NCI-H1092 (cell line): ENCODE measurements around the gene SNAP23.
"Not testable (repeated sequence)": the region's sequence is repeated elsewhere in the genome, so short reads cannot be mapped to it uniquely, and the experiment has no call there.

Experiments used
- DNase-seq: peaks from one replicate; lab custom pipeline; 2025; lab: John Stamatoyannopoulos, UW

The SNAP23 gene

DNA sequence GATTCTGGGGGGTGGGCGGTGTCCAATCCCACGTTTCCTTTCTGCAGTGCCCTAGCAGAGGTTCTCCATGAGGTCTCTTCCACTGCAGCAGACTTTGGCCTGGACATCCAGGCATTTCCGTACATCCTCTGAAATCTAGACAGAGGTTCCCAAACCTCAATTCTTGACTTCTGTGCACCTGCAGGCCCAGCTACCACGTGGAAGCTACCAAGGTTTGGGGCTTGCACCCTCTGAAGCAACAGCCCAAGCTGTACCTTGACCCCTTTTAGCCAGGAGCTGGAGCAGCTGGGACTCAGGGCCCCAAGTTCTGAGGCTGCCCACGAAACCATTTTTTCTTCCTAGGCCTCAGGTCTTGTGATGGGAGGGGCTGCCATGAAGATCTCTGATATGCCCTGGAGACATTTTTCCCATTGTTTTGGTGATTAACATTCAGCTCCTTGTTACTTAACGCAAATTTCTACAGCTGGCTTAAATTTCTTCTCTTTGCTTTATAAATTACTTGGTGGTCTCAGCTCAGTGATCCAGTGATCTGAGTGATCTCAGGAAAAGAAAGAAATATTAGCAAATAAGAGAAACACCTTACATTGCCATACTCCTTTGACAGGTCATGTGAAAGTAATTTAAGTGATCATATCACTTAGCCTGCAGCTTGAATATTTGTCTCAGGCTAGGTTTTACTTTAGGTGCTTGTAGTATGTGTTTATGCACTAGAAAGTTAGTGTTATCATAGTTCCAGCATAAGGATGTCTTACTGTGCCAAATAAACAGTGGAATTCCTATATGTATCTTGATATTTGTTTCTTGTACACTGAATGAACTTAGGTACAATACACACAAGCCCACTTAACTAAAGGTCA lies 3.0 kb downstream of the SNAP23 start:
- DNase-seq = no peak

DNA sequence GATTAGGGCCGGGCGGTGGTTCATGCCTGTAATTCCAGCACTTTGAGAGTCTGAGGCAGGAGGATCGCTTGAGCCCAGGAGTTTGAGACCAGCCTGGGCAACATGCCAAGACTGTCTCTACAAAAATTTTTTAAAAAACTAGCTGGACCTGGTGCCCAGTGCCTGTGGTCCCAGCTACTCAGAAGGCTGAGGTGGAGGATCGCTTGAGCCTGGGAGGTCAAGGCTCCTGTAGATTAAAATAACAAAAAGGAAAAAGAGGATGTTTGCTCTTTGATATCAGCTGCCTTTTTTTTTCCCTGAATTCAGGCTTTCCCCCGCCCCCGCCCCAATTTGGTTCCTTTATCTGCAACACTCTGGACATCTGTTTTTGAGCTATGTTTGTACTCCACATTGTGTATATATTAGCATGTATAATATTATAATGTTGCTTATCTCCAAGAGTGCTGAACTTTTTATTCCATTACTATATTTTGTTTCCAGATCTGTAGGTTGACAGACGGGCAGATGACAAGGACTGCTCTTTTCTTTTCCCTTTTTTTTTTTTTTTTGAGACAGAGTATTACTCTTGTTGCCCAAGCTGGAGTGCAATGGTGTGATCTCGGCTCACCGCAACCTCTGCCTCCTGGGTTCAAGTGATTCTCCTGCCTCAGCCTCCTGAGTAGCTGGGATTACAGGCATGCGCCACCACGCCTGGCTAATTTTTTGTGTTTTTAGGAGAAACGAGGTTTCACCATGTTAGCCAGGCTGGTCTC lies 4.6 kb downstream of the SNAP23 start:
- DNase-seq = no peak

DNA sequence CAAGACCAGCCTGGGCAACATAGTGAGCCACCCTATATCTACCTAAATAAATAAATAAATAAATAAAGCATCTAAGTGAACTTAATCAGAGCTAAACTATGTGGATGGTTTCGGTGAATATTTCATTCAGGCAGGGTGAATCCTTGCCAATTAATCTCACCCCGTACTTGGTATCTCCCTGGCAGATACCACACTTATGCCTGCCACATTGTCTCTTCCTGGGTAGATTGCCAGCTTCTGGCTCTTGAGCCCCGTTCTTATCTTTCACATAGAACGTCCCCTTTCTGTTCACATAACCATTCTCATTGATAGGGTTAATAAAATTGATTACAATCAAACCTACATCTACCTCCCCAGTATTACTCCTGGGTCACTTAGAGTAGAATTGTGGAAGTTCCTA lies 7.0 kb downstream of the SNAP23 start:
- DNase-seq = no peak

DNA sequence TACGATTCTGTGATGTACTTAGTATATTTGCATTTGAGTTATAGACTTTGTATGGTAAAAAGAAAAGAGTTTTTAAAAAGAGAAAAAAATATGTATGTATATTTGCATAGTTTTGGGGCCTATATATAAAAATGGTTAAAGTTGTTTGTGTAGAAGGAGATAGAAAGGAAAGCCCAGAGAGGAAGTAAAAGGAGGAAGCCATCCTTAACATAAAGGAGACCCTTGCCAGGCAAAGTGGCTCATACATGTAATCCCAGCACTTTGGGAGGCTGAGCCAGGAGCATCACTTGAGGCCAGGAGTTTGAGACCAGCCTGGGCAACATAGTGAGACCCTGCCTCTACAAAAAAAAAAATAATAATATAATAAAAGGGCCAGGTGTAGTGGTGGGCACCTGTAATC lies 8.4 kb downstream of the SNAP23 start:
- DNase-seq = no peak

DNA sequence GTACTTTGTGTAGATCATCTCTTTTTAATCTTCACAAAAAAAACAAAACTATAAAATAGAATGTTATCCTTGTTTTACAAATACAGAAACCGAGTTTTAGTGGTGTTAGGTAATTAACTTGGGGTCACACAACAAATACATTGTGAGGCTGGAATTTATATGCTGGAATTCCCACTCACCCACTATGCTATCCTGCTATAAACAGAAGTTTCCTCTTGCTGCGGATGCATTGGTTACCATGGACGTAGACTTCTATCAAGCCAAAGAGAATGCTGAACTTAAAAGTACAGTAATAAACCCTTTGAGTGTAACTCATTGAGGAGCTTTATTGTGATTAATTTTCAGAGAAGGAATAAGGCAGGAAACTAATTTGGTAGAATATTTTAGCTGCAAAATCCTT lies 9.2 kb downstream of the SNAP23 start:
- no peak for DNase-seq

DNA sequence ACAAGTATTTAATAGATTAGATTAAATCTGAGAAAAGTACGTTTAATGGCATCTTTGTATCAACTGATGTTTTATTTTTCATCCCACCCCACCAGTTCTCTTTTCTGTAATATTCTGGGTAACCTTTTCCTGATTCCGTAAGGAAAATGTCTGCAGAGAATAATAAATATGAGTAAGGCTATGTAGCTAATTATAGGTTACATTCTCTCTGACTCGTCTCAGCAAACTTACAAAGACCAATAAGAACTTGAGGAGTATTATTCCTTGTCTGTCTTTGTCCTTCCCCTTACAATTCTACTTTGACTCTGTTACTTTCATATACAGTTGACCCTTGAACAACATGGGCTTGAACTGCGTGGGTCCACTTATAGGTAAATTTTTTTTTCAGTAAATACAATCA lies 12.1 kb downstream of the SNAP23 start:
- no peak for DNase-seq

DNA sequence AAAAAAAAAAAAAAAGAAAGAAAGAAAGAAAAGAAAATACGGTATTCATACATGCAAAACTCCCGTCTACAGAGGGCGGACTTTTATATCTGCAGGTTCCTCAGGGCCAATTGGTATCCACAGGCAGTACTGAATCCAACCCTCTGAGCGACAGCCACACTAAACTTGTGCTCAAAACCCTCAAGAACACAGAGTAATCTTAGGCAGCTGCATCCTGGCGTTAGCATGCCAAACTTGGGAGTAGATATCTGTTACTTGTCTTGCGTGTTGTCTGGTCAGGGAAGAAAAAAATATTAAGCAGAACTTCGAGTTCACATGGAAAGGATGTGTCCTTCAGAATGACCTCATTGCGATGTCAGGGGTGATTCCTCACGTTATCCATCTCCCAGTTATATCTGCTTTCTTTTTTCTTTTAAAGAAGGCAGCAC lies 12.8 kb downstream of the SNAP23 start:
- no peak for DNase-seq

DNA sequence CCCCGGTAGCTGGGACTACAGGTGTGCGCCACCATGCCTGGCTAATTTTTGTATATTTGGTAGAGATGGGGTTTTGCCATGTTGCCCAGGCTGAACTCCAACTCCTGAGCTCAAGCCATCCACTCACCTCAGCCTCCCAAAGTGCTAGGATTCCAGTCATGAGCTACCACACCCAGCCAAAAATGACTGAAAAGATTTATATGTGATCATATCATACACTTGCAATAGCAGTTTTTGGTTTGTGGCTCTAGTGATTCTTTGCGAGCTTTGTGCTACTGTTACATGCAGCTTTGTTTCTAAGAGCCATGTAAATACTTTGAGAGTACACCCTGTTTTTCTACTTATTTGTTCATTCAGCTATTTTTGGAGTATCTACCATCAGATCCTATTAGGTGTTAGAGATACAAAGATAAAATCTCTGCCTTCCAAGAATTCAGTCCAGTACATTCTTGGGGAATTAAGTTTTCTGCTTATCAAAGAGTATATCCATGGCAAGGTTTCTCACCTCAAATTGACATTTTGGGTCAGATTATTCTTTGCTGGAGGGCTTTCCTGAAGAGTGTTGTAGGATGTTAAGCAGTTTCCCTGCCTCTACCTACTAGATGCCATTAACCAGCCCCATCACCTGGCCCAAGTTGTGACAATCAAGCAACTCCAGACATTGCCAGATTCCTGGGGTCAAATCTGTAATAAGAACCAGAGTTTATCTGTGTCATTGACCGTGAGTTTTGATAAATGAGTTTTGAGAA lies 15.0 kb downstream of the SNAP23 start:
- DNase-seq = no peak

DNA sequence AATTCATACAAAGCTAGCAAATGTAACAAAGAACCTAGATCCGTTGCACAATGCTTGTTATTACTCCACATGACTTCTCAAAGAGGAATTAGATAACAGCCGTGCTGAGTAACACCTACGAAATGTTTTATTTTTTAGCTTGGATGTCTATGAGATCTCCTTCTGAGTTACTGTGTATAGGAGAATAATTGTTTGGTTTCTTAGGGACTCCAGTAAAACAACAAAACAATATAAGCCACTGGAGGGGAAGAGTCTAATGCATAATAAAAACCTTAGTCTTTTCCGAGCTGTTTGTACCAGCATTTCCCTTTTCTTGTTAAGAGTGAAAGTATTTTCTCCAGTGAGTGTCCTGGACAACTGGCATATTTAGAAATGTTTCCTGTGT lies 15.6 kb downstream of the SNAP23 start:
- no peak for DNase-seq

DNA sequence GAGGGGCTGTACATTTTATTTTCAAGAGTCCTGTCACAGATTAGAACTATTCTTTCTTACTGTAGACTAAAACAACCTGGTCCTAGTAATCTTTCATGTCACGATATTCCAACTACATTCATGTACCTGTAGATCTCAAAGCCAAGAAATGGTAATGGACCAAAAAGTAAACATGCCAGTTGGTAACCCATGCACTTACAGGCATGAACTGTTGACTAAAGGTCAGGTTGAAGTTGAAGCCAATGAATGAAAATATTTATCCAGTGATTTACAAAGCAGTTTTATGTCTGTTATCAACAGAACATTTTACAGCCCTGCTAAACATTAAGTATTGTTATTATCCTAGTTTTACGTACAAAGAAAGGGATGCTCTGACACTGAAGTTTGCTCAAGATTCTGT lies 27.9 kb downstream of the SNAP23 start:
- no peak for DNase-seq

DNA sequence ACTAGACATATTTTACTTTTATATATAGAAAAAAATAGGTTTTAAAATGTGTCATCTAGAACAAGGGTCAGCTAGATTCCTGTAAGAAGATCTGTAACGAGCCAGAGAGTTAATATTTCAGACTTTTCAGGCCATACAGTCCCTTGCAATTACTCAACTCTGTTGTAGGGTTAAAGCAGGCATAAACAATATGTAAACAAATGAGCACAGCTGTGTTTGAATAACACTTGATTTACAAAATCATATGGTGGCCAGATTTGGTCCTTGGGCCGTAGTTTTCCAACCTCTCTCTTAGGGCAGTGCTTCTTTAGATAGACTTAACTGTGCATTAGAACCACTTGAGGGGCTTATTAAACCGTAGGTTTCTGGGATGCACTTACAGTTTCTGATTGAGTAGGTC lies 33.5 kb downstream of the SNAP23 start:
- no peak for DNase-seq

DNA sequence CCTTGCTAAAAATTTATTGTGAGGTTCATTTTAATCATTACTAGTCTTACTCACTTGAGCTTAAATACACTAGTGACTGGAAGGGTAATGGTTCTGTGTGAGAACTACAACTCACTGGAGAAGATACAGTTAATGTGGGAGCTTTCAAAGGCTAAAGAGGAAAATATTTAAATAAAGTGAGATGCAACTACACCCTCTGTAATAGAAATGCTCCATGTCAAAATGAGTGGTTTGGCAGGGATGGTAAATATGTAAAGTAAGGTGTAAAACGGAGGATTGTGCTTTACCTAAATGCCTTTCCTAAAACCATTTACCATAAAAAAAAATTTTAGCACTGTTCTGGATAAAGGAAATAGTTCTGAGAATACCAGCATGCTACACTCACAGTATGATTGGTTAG lies 37.8 kb downstream of the SNAP23 start:
- no peak for DNase-seq

DNA sequence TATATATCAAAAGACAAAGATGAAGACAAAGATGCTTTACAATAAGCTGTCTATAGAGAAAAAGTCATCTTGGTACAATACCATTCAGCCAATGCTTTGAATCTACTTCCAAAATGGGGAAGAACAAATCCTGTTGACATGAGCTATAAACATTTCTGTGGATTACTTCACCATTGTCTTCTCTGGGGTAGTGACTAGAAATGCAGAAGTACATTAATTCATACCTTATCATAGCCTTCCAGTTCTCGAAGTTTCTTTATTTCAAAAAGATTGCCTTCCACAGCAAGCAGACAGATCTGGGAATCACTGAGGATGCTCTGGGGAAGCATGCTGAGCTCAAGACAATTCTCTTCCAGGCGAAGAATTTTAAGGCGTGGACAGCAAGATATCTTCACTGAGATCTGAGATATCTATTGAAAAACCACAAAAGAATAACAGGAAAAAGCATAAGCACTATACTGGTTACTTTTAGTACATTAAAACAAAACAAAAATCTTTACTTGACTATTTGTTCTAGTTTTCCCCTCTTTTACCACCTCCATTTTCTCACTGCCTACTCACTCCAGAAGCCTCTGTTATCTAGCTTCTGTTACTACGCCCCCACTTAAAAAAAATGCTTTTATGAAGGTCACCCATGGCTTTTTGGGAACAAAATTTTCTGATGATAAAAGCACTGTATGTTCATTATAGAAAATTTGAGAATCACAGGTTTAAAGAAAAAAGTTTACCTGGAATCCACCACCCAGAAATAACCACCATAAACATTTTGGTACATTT lies 49.6 kb downstream of the SNAP23 start:
- no peak for DNase-seq

DNA sequence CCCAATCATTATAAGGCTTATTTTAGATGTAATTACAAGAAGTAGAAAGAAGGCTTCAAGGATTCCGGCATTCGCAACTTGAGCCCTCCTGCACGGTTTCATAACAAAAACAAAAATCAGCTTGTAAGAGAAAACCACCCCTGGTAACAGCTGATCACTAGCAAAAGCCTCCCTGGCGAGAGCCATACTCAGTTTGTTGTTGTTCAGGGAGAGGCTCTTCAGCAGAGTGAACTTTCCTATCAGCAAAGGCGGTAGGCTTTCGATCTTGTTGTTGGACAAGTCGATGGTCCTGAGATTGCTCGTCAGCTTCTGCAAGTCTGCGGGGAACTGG lies 52.4 kb downstream of the SNAP23 start:
- DNase-seq = no peak

DNA sequence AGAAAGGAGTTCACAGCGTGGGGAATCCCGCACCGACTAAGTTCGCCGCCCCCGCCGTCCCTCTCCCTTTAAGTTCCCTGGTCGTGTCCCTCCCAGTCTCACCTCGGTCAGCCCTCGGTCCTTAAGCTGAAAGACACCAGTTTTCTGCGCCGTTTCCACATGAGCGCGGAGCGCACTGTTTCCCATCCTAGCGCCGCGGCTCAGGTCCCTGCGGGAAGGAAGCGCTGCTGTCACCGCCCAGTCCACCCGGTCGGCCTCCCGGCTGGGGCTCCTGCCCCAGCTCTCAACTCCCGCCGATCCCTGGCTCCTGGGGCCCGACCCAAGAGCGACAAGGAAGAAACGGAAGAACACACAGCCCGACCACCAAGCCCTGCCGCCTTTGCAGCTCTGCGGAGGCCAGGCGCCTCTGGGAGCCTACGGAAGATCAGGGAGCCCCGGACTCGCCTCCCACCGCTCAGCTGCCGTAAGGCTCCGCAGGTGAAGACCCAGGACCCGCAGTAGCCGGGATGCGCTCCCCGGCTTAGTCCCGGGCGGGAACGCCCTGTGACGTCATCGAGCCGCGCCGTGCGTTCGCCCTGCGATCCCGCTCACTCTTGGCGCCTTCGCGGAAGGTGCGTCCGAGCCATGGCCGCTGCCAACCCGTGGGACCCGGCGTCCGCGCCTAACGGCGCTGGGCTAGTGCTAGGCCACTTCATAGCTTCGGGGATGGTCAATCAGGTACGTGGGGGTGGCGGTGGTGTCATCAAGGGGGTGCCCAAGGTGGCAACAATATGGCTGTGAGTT lies 53.0 kb downstream of the SNAP23 start, which contains the start of the genes HAUS2 and LRRC57:
TSS of gene HAUS2 (plus strand) at position 590 of the 783 bp plus-strand sequence. CDS start at position 625, 35 bp downstream.
TSS of gene LRRC57 (minus strand) at position 545 of the 783 bp plus-strand sequence. CDS start at position 186, 359 bp downstream.
- DNase-seq = peak; percentile 71

DNA sequence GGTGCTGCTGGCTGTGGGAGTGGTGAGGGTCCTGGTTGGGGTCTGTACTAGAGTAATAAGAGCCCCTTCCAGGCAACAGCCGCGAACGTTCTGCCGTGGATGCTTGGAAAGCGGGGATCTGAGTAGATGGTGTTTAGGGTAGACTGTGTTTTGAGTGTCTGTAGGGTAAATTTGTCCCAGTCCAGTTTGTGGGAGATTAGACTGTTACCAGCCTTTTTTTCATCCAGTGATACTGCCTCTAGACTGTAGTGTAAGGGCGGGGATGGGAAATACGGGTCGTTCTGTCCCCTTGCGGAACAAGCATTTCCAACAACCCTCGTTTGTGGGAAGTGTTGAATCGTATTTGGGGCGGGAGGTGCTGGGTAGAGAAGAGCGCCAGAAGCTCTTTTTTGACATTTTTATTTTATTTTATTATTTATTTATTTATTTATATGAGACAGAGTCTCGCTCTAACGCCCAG lies 53.6 kb downstream of the SNAP23 start:
- no peak for DNase-seq

DNA sequence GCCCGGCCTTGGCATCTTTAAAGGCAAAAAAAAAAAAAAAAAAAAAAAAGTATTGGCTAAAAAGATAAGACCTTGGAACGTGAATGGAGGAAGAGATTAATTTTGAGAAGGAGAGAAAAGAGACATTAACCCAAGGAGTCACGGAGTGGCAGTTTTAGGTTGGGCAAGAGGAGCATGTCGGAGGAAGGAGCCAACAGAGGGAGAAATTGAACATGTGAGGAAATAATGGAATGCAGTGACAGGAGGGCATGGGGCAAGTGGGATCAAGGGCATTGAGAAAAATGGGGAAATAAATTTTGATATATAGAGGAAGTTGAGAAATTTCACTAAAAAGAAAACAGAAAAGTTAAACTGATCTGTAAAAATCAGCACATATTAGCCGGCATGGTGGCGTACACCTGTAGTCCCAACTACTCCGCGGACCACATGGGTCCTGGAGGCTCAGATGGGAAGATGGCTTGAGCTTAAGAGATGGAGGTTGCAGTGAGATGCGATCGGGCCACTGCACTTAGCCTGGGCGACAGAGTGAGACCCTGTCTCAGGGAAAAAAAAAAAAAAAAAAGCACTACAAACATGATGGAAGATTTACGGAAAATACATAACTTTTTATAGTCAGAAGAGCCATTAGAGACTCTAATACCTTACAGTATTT lies 54.4 kb downstream of the SNAP23 start:
- DNase-seq = no peak

DNA sequence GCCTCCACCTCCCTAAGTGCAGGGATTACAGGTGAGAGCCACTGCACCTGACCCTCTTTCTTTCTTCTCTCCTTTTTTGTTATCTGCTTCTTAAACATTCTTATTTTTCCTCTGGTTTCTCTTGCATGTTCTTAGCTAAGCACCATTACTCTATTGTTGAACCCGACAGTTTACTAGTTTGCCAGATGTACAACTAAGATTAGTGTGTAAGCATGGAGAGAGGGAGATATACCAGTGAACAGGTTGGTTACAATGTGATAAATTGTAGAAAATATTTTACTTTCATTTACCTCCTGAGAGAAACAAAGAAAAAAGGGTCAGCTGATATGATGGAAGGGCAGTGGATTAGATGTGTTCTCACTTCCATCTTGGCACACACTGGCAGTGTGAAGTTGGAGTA lies 58.1 kb downstream of the SNAP23 start:
- DNase-seq = no peak

DNA sequence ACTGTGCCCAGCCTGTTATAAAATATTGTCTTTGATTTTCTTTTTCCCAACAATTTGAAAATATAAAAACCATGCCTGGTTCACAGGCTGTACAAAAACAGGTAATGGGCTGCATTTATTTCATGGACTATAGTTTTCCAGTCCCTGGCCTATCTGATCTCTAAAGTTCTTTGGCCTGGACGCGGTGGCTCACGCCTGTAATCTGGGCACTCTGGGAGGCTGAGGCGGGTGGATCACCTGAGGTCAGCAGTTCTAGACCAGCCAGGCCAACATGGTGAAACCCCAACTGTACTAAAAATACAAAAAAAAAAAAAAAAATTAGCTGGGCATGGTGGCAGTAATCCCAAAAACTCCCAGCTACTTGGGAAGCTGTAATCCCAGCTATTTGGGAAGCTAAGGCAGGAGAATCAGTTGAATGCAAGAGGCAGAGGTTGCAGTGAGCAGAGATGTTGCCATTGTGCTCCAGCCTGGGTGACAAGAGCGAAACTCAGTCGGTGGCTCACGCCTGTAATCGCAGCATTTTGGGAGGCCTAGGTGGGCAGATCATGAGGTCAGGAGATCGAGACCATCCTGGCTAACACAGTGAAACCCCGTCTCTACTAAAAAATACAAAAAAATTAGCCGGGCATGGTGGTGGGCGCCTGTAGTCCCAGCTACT lies 61.2 kb downstream of the SNAP23 start:
- not testable (repeated sequence) for DNase-seq

DNA sequence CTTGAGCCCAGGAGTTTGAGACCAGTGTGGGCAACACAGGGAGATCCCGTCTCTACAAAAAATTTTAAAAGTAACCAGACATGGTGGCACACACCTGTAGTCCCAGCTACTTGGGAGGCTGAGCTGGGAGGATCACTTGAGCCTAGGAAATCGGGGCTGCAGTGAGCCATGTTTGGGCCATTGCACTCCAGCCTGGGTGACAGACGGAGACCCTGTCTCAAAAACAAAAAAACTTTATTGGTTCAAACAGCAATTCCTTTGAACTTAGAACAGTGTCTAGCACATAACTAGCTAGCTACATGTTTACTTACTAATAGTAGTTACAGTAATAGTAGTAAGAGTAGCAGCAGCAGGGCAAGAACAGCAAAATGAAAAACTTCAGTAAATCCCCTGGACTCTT lies 63.3 kb downstream of the SNAP23 start:
- DNase-seq = no peak
